ENCODE results near the gene SPATA31A5.
"Not testable (repeated sequence)": the region's sequence is repeated elsewhere in the genome, so short reads cannot be mapped to it uniquely, and the experiment has no call there.

Gene SPATA31A5

GRCh38 chr9:60914107-60914506, at the start of gene SPATA31A5:
TSS of gene SPATA31A5 (plus strand) at chr9:60914407. CDS start at chr9:60914436, 29 bp downstream.
- not testable (repeated sequence) for DNase-seq

DNA sequence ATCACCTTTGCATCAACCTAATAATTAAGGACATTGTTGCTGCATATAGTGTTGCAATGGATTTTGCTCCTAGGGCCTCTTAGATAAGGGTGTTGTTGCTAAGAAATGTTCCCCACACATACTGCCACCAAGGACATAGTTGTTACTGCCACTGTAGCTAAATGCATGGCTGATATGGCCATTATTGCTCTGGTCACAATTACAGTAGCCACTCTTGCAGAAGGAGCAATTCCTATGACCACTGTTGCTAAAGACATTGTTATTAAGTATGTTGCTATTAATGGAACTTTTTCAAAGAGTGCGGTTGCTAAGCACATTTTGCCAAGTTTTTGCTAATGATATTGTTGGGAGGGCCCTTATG, 48.8 kb downstream of the SPATA31A5 start:
- not testable (repeated sequence) for DNase-seq

DNA sequence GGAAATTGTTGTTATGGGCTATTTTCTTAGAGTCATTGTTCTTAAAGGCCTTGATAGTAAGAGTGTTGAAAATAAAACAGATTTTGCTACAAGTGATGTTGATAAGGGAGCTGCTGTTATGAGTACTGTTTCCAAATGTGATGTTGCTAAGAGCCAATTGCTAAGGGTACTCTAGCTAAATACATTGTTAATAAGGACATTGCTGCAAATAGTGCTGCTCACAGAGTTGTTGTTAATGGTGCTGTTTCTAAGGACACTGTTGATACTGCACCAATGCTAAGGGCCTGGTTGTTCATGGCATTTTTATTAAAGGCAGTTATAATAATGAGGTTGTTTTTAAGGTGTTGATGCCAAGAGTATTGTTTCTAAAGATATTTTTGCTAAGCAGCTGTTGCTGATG, 52.2 kb downstream of the SPATA31A5 start:
- DNase-seq, result not testable (repeated sequence)

Measured in DMS153 (cell line).